Fibroblast of the aortic adventitia (primary cell): ENCODE measurements around the gene NMRK1. TPM values are rescaled to one million over a fixed set of nuclear protein-coding genes. Genes with fewer than 3 reads are reported as not detected.

Experiments
- DNase-seq: peaks from one replicate; pipeline ENCODE4 v3.0.0-alpha.2; 2010; ENCODE audit warnings: low read depth
- H3K4me3 ChIP-seq: 2 replicates; pipeline ENCODE4 v1.5.1; 2011; ENCODE audit warnings: low read depth, mild to moderate bottlenecking, control low read depth, low read length, moderate library complexity
- total RNA-seq: library from RNA; depleted of rRNA; stranded (reverse); fragments of >200 nt; gene quantifications from 2 replicates; pipeline ENCODE4 v1.2.3, GENCODE V29; 2012; ENCODE audit warnings: low replicate concordance
- TF ChIP-seq, protein P1 (sequence below): IDR thresholded peaks from 2 replicates; pipeline ENCODE4 v1.5.1; 2011; ENCODE audit warnings: mild to moderate bottlenecking, low read length, control low read depth, inconsistent platforms; ENCODE audit not compliant: insufficient read depth

NMRK1 gene
- total RNA-seq, 1 donor: 23.9 TPM

DNA sequence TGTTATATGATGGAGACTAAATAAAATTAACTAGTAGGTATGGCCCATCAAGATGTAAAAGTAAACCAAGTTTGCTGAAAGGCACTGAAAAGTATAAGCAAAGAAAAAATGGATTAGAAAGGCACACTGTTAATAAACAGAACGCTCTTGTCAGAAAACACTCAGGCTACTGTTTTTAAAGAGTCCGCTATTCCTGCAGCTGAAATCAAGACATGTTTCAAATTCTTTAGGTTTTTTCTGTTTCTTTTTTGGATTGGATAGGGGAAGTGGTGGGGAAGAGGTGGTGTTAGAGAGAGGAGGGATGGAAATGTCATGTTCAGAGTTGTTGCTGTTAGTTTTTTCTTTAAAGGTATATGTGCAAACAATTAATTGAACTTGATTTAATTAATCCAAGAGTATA, 17.9 kb upstream of the NMRK1 start:
- TF ChIP-seq, protein P1, sequence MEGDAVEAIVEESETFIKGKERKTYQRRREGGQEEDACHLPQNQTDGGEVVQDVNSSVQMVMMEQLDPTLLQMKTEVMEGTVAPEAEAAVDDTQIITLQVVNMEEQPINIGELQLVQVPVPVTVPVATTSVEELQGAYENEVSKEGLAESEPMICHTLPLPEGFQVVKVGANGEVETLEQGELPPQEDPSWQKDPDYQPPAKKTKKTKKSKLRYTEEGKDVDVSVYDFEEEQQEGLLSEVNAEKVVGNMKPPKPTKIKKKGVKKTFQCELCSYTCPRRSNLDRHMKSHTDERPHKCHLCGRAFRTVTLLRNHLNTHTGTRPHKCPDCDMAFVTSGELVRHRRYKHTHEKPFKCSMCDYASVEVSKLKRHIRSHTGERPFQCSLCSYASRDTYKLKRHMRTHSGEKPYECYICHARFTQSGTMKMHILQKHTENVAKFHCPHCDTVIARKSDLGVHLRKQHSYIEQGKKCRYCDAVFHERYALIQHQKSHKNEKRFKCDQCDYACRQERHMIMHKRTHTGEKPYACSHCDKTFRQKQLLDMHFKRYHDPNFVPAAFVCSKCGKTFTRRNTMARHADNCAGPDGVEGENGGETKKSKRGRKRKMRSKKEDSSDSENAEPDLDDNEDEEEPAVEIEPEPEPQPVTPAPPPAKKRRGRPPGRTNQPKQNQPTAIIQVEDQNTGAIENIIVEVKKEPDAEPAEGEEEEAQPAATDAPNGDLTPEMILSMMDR: no peak
- no peak overlapping the region for H3K4me3 ChIP-seq
- no peak for DNase-seq

DNA sequence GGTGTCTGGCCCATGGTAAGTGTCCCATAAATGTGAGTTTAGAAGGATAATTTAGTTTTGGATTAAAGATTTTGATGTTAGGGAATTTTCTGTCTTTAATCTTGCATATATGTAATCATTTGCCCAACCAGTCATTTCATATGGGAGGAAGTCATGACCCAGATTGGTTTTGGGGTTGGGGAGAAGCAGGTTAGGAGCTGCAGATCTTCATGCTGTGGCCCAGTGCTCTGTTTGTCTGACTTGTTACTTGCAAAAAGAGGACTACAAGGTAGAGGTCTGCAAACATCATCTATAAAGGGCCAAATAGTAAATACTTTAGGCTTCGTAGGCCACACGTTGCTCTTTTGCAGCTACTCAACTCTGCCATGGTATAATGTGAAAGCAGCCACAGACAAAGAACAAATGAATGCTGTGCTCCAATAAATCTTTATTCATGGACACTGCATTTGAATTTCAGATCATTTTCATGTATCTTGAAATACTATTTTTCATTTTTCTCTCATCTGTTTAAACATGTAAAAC, 17.1 kb upstream of the NMRK1 start:
- H3K4me3 ChIP-seq: no peak overlapping the region

DNA sequence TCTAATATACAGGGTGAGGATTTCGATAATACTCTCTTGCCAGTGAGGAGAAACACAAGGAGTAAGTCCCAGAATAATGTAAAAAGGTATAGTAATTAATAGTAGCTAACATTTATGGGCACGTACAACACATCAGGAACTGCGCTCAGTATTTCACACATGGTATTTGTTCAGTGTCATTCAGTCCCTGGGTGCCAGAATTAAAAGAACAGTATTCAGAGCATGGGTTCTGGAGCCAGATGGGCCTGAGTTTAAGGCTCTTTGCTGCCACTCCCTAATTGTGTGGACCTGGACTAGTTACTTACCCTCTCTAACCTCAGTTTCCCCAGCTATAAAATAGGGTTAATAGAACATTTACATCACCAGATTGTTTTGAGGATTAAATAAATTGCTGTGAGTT, 16.7 kb upstream of the NMRK1 start:
- no peak for DNase-seq
- no peak overlapping the region for H3K4me3 ChIP-seq
- TF ChIP-seq, protein P1: no peak

More for the DNA sequence above, 17.1 kb upstream of the NMRK1 start:
- TF ChIP-seq, protein P1: no peak
- no peak for DNase-seq

DNA sequence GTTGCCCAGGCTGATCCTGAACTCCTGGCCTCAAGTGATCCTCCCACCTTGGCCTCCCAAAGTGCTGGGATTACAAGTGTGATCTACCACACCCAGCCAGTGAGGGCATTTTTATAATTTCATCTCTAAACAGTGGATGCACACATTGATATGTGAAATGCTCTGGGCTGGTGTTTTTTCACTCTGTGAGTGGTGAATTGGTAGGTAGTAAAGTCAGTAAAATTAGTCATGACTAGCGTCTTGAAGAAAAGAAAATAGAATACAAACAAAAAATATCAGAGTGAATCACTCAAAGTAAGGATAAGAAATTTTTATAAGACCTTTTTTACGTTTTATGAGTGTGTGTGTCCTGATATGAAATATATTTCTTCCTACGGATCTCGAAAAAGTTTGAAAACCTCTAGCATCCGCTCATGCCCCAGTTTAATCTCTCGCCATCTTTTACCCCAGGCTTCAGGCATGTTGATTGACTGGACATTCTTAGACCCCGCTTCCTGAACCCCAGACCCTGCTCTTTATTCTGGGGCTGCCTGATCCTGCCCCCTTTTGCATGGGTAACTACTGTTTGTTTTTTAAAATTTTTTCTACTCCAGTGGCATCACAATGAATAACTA, 14.3 kb upstream of the NMRK1 start:
- TF ChIP-seq, protein P1: no peak
- no peak for DNase-seq
- no peak overlapping the region for H3K4me3 ChIP-seq

DNA sequence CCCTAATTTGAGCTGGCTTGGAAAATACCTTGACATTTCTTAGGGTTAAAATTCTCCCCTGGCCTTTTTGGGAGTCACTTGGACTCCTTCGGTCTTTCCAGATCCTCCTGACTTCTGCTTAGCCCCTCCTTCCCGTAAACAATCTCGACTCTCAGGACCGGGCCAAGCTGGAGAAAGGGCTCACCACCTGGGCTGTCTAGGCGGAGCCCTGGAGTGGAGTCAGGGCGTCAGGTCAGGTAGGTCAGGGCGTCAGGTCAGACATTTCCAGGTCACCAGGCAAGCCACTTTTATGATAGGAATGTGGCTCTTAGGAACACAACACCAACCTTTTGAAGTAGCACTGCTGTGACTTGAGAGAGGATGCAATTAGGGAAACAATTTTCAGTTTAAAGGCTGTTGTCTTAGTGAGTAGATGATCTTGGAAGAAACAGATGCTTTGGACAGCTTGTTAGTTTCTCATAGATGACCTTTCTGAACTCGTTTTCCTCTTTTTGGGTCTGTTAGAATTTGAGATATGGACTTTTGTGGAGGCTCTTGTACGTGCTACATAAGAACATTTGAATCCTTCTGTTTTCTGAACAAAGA, 13.1 kb upstream of the NMRK1 start:
- TF ChIP-seq, protein P1: no peak
- no peak overlapping the region for H3K4me3 ChIP-seq
- DNase-seq: no peak

DNA sequence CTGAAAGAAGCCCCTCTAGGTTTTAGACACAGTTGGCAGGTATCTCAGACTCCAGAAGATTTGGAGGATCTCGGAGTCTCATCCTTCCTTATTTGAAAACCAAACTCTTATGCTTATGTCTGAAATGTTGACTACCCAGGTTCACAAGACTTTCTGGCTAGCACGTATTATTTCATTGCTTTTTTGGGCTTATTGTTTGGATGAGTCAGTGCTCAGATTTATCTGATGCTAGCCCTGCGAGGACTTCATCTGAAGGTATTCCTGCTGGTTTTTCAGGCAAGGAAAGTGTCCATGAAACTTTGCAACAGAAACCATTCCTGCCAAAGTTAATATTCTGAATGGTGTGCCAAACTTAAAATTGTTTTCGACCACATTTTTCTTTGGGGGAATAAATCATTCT, 8.8 kb upstream of the NMRK1 start:
- TF ChIP-seq, protein P1: no peak
- peak; percentile 43 for DNase-seq
- H3K4me3 ChIP-seq: no peak overlapping the region

DNA sequence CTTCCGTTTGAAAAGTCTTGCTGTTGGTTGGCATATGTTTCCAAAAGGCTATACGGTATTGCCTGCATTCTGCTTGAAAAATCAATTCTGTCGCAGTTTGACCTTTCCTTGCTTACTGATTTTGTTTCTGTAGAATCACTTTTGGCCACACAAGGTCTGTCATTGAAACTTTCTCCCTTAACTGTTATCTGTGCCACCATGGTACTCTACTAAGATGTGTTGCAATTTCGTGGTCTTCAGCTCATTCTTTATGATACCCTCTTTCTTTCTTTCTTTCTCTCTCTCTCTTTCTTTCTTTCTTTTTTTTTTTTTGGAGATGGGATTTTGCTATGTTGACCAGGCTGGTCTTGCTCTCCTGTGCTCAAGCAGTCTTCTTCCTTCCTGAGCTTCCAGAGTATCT, 4.8 kb upstream of the NMRK1 start:
- TF ChIP-seq, protein P1: no peak
- no peak for DNase-seq
- no peak overlapping the region for H3K4me3 ChIP-seq
